Stomach (tissue), 9 donors: ENCODE measurements around the gene HYCC1. TPM values are rescaled to one million over a fixed set of nuclear protein-coding genes. Genes with fewer than 3 reads are reported as not detected.
"Not testable (repeated sequence)": the region's sequence is repeated elsewhere in the genome, so short reads cannot be mapped to it uniquely, and the experiment has no call there.

Experiments
- DNase-seq, 2 donors: peaks; one replicate each; pipeline versions ENCODE4 v3.0.0 to v3.0.0-alpha.2; 2013 to 2019
- H3K27ac ChIP-seq, 5 donors: fragments of 200-600 bp in 4 of 5; sonication (generic) in 4 of 5; one replicate each; pipeline ENCODE4 v1.5.1; 2013 to 2019; ENCODE audit warnings: mild to moderate bottlenecking in 1 of 5, moderate library complexity in 1 of 5
- H3K27me3 ChIP-seq, 3 donors: fragments of 200-600 bp; sonication (generic); one replicate each; pipeline ENCODE4 v1.5.1; 2017 to 2019; ENCODE audit warnings: mixed run types in 1 of 3
- H3K36me3 ChIP-seq, 4 donors: fragments of 200-600 bp; sonication (generic); 1 replicate in 3 of 4; 2 replicates in 1 of 4; pipeline ENCODE4 v1.5.1; 2016 to 2019
- H3K4me1 ChIP-seq, 4 donors: fragments of 200-600 bp; sonication (generic); one replicate each; pipeline ENCODE4 v1.5.1; 2016 to 2019
- H3K4me3 ChIP-seq, 4 donors: fragments of 200-600 bp; sonication (generic) in 3 of 4; one replicate each; pipeline ENCODE4 v1.5.1; 2016 to 2019; ENCODE audit warnings: mild to moderate bottlenecking in 1 of 4
- H3K9me3 ChIP-seq, 4 donors: fragments of 200-600 bp; sonication (generic); one replicate each; pipeline ENCODE4 v1.5.1; 2016 to 2019
- CTCF ChIP-seq, 7 experiments: fragments of 450-650 bp in 4 of 7; fragments of 200-600 bp in 3 of 7; sonication (generic) in 3 of 7; IDR thresholded peaks; one replicate each; pipeline ENCODE4 v1.5.1; 2016 to 2019; ENCODE audit warnings: antibody characterized with exemption in 7 of 7, control low read depth in 2 of 7, mild to moderate bottlenecking in 1 of 7
- EP300 ChIP-seq: sonication (generic); formaldehyde crosslinking; IDR thresholded peaks from one replicate; pipeline ENCODE4 v1.6.1; 2017; ENCODE audit warnings: antibody characterized with exemption
- POLR2A ChIP-seq, 4 donors: fragments of 450-650 bp; IDR thresholded peaks; one replicate each; pipeline ENCODE4 v1.6.1; 2016; ENCODE audit warnings: antibody characterized with exemption in 4 of 4, control low read depth in 2 of 4, mild to moderate bottlenecking in 1 of 4, moderate library complexity in 1 of 4
- POLR2AphosphoS5 ChIP-seq, 3 donors: sonication (generic); formaldehyde crosslinking; IDR thresholded peaks; one replicate each; pipeline ENCODE4 v1.6.1; 2016; ENCODE audit warnings: antibody characterized with exemption in 3 of 3
- WGBS, 5 donors: extraction: QIAGEN DNeasy Blood & Tissue Kit in 3 of 5; methylation state at CpG; one replicate each; pipeline versions ENCODE4 v1.1.5 to v1.1.7; 2013 to 2018; 5-methylcytosine and 5-hydroxymethylcytosine counted together
- intact Hi-C: fragments of 100-400 bp; cut with DNase I; formaldehyde crosslinking; loops from one replicate; pipeline ENCODE4 v1.15.1; 2023; ENCODE audit warnings: low total_unique reads
- polyA plus RNA-seq, 3 donors: library from polyadenylated mRNA; stranded (reverse); fragments of 200-250 nt; gene quantifications; one replicate each; pipeline ENCODE4 v1.2.3, GENCODE V29; 2013
- total RNA-seq, 5 donors: library from RNA; depleted of rRNA; stranded (reverse); fragments of >200 nt; gene quantifications; one replicate each; pipeline versions ENCODE4 v1.1.0 to v1.2.3, GENCODE V29; 2014 to 2016
- donor health status: healthy with polysubstance abuse.
- donor health status: Bipolar disorder and iron deficiency.
- donor health status: healthy.

The HYCC1 gene
- total and polyA plus RNA-seq, 8 donors, result 0.58 to 32.9 (median 4.1) TPM

GRCh38 chr7:22985436-22985835 is 28.5 kb downstream of the HYCC1 start:
- Histone ChIP-seq H3K4me1 (no peaks in the 10 kb centered on the region), H3K4me3 (no peak overlapping the region), H3K36me3 (peaks cover 0 to 4% (median 0%) of the 10 kb centered on the region in 4 donors), H3K27ac (no peak overlapping the region), H3K9me3 (no peaks in the 10 kb centered on the region), H3K27me3 (no peaks in the 10 kb centered on the region)
- no peak for TF ChIP-seq EP300
- TF ChIP-seq POLR2AphosphoS5 (IDR thresholded peaks at IDR 0.05), result no peak
- TF ChIP-seq CTCF (IDR thresholded peaks at IDR 0.05), result no peak
- no peak for TF ChIP-seq POLR2A (IDR thresholded peaks at IDR 0.05)
- intact Hi-C loops, result no loop called here
- WGBS, 5 donors, result 77 to 92% (median 84%) methylated on average over 5 of the region's 5 CpGs
- no peak for DNase-seq

- 93 to 98% (median 96%) methylated on average over 6 of the region's 6 CpGs for WGBS, 5 donors
- intact Hi-C loops, result no loop called here
- Histone ChIP-seq H3K4me3 (no peak overlapping the region), H3K27ac (no peak overlapping the region), H3K4me1 (no peaks in the 10 kb centered on the region), H3K36me3 (peaks cover 0 to 4% (median under 1%) of the 10 kb centered on the region in 4 donors), H3K27me3 (no peaks in the 10 kb centered on the region), H3K9me3 (no peaks in the 10 kb centered on the region)
- no peak for TF ChIP-seq EP300
- TF ChIP-seq POLR2AphosphoS5 (IDR thresholded peaks at IDR 0.05), result no peak
- TF ChIP-seq POLR2A (IDR thresholded peaks at IDR 0.05), result no peak
- no peak for TF ChIP-seq CTCF (IDR thresholded peaks at IDR 0.05)
- no peak for DNase-seq
Observed at GRCh38 chr7:22983257-22983855, 30.6 kb downstream of the HYCC1 start.

GRCh38 chr7:22980422-22980821 is 33.5 kb downstream of the HYCC1 start:
- H3K27ac ChIP-seq, result peak overlapping the region in 2 of 5 donors; percentile 28 to 44

GRCh38 chr7:22979861-22980260 is 34.1 kb downstream of the HYCC1 start:
- TF ChIP-seq POLR2A (IDR thresholded peaks at IDR 0.05), result no peak
- no peak for TF ChIP-seq CTCF (IDR thresholded peaks at IDR 0.05)
- no peaks in the 10 kb centered on the region for H3K9me3 ChIP-seq
- no peaks in the 10 kb centered on the region for H3K27me3 ChIP-seq
- intact Hi-C loops, result no loop called here
- WGBS, 5 donors, result 91 to 96% (median 95%) methylated on average over 1 of the region's 1 CpG
- DNase-seq, result no peak
- no peaks in the 10 kb centered on the region for H3K4me1 ChIP-seq
- H3K4me3 ChIP-seq, result no peak overlapping the region
- H3K27ac ChIP-seq, result no peak overlapping the region
- peaks cover 0 to 24% (median 15%) of the 10 kb centered on the region in 4 donors for H3K36me3 ChIP-seq

More at GRCh38 chr7:22980422-22980821, 33.5 kb downstream of the HYCC1 start:
- H3K4me1 ChIP-seq, result no peaks in the 10 kb centered on the region
- intact Hi-C loops, result no loop called here
- TF ChIP-seq EP300, result no peak
- WGBS, 5 donors, result 84 to 95% (median 91%) methylated on average over 3 of the region's 3 CpGs
- no peaks in the 10 kb centered on the region for H3K9me3 ChIP-seq
- H3K4me3 ChIP-seq, result no peak overlapping the region
- no peak for DNase-seq
- no peaks in the 10 kb centered on the region for H3K27me3 ChIP-seq
- H3K36me3 ChIP-seq, result peaks cover 0 to 21% (median 13%) of the 10 kb centered on the region in 4 donors

GRCh38 chr7:22979251-22979650 is 34.7 kb downstream of the HYCC1 start:
- WGBS, 5 donors, result 89 to 98% (median 92%) methylated on average over 2 of the region's 2 CpGs
- DNase-seq, result no peak
- H3K27ac ChIP-seq, result no peak overlapping the region
- peaks cover 0 to 30% (median 17%) of the 10 kb centered on the region in 4 donors for H3K36me3 ChIP-seq
- intact Hi-C loops, result no loop called here
- no peak for TF ChIP-seq CTCF (IDR thresholded peaks at IDR 0.05)
- H3K4me1 ChIP-seq, result no peaks in the 10 kb centered on the region
- H3K27me3 ChIP-seq, result no peaks in the 10 kb centered on the region
- no peaks in the 10 kb centered on the region for H3K9me3 ChIP-seq
- no peak overlapping the region for H3K4me3 ChIP-seq

- peaks cover 3 to 39% (median 25%) of the 10 kb centered on the region in 4 donors for H3K36me3 ChIP-seq
- H3K4me1 ChIP-seq, intact Hi-C loops, H3K27me3 ChIP-seq, H3K27ac ChIP-seq, DNase-seq, H3K9me3 ChIP-seq, H3K4me3 ChIP-seq: not testable (repeated sequence)
- 72 to 97% (median 90%) methylated on average over 3 of the region's 3 CpGs for WGBS, 5 donors
Observed at GRCh38 chr7:22974636-22975035, 39.3 kb downstream of the HYCC1 start.
